ENCODE results near the gene SLC6A16.
"Not testable (repeated sequence)": the region's sequence is repeated elsewhere in the genome, so short reads cannot be mapped to it uniquely, and the experiment has no call there.

SLC6A16 gene

GRCh38 chr19:49328741-49329140 lies 3.8 kb upstream of the SLC6A16 start:
- DNase-seq = no peak

GRCh38 chr19:49327878-49328544 lies 3.0 kb upstream of the SLC6A16 start:
- no peak for DNase-seq

- DNase-seq = no peak
Measured at GRCh38 chr19:49326165-49326704, 1.2 kb upstream of the SLC6A16 start.

- DNase-seq = not testable (repeated sequence)
Measured at GRCh38 chr19:49325756-49326155, 765 bp upstream of the SLC6A16 start.

- no peak for DNase-seq
Measured at GRCh38 chr19:49318296-49318695, 6.7 kb downstream of the SLC6A16 start.

- DNase-seq = no peak
Measured at GRCh38 chr19:49316284-49316683, 8.7 kb downstream of the SLC6A16 start.

GRCh38 chr19:49315111-49315510 lies 9.9 kb downstream of the SLC6A16 start:
- DNase-seq = no peak

- DNase-seq = no peak
Measured at GRCh38 chr19:49309087-49309486, 15.9 kb downstream of the SLC6A16 start.

- DNase-seq = not testable (repeated sequence)
Measured at GRCh38 chr19:49306734-49307133, 18.3 kb downstream of the SLC6A16 start.

- DNase-seq = no peak
Measured at GRCh38 chr19:49301866-49302252, 23.1 kb downstream of the SLC6A16 start.

GRCh38 chr19:49301165-49301865 lies 23.7 kb downstream of the SLC6A16 start:
- DNase-seq = peak; percentile 61 to 70 (median 65)

- DNase-seq = not testable (repeated sequence)
Measured at GRCh38 chr19:49298653-49299052, 26.3 kb downstream of the SLC6A16 start.

- no peak for DNase-seq
Measured at GRCh38 chr19:49297403-49297802, 27.6 kb downstream of the SLC6A16 start.

- DNase-seq = no peak
Measured at GRCh38 chr19:49295208-49295880, 29.6 kb downstream of the SLC6A16 start.

GRCh38 chr19:49294401-49294800 lies 30.6 kb downstream of the SLC6A16 start:
- no peak for DNase-seq

- no peak for DNase-seq
Measured at GRCh38 chr19:49290517-49290916, 34.5 kb downstream of the SLC6A16 start.

GRCh38 chr19:49289286-49289685 lies 35.7 kb downstream of the SLC6A16 start:
- DNase-seq = not testable (repeated sequence)

- not testable (repeated sequence) for DNase-seq
Measured at GRCh38 chr19:49288205-49288604, 36.8 kb downstream of the SLC6A16 start.

GRCh38 chr19:49287141-49287770 lies 37.7 kb downstream of the SLC6A16 start:
- no peak for DNase-seq

GRCh38 chr19:49282184-49282583 lies 42.8 kb downstream of the SLC6A16 start:
- no peak for DNase-seq

GRCh38 chr19:49272204-49272603 lies 52.8 kb downstream of the SLC6A16 start:
- no peak for DNase-seq

GRCh38 chr19:49271080-49271753 lies 53.8 kb downstream of the SLC6A16 start:
- no peak for DNase-seq

- peak in 2 of 4 experiments; percentile 10 to 11 for DNase-seq
Measured at GRCh38 chr19:49266409-49266808, 58.6 kb downstream of the SLC6A16 start.

Data from activated CD4-positive, CD25-positive, alpha-beta regulatory T cell (primary cell).